H1 (cell line): ENCODE measurements around the gene CAMKK2.

Source experiments
- CTCF ChIP-seq, 3 experiments: IDR thresholded peaks; 1 replicate in 2 of 3; 2 replicates in 1 of 3; pipeline versions ENCODE4 v1.5.1 to v1.6.1; 2011; ENCODE audit warnings: low read length in 3 of 3, mild to moderate bottlenecking in 3 of 3, inconsistent platforms in 2 of 3, low read depth in 1 of 3, moderate library complexity in 1 of 3; ENCODE audit not compliant: insufficient read depth in 1 of 3; ENCODE audit errors: control extremely low read depth in 1 of 3
- EGR1 ChIP-seq: IDR thresholded peaks from 2 replicates; pipeline ENCODE4 v1.6.1; 2011; ENCODE audit warnings: low read depth, low read length, borderline replicate concordance
- EP300 ChIP-seq, 2 experiments: IDR thresholded peaks; 1 replicate in 1 of 2; 2 replicates in 1 of 2; pipeline ENCODE4 v1.6.1; 2011 to 2012; ENCODE audit warnings: low read depth in 2 of 2, low read length in 2 of 2, mild to moderate bottlenecking in 2 of 2, borderline replicate concordance in 1 of 2, inconsistent platforms in 1 of 2, moderate library complexity in 1 of 2
- JUND ChIP-seq: IDR thresholded peaks from 2 replicates; pipeline ENCODE4 v1.6.1; 2011; ENCODE audit warnings: mild to moderate bottlenecking, improper control_type of control experiment, low read length
- POLR2AphosphoS5 ChIP-seq: IDR thresholded peaks from 2 replicates; pipeline ENCODE4 v1.6.1; 2011; ENCODE audit warnings: low read depth, low read length
- RAD21 ChIP-seq, 2 experiments: IDR thresholded peaks in 1 of 2; conservative IDR thresholded peaks in 1 of 2; 2 replicates each; pipeline ENCODE4 v1.6.1; 2011; ENCODE audit warnings: low read depth in 2 of 2, low read length in 2 of 2, improper control_type of control experiment in 1 of 2, inconsistent platforms in 1 of 2, mild to moderate bottlenecking in 1 of 2, moderate library complexity in 1 of 2
- SP1 ChIP-seq: IDR thresholded peaks from 2 replicates; pipeline ENCODE4 v1.6.1; 2011; ENCODE audit warnings: low read depth, low read length
- TAF1 ChIP-seq: IDR thresholded peaks from 2 replicates; pipeline ENCODE4 v1.6.1; 2011; ENCODE audit warnings: mild to moderate bottlenecking, low read depth, low read length
- TAF7 ChIP-seq: optimal IDR thresholded peaks from 2 replicates; pipeline ENCODE3; 2011; ENCODE audit warnings: low read depth, mild to moderate bottlenecking, inconsistent platforms, low read length, moderate library complexity, borderline replicate concordance
- TF ChIP-seq, protein P1 (sequence below): fragments of 300-600 bp; sonication (generic); IDR thresholded peaks from 2 replicates; pipeline ENCODE4 v1.7.1; 2012; ENCODE audit warnings: low read length, moderate library complexity, mild to moderate bottlenecking, inconsistent platforms; ENCODE audit not compliant: insufficient replicate concordance

GRCh38 chr12:121318121-121318520 lies 21.6 kb upstream of the CAMKK2 start:
- TF ChIP-seq JUND (no peak), CTCF (IDR thresholded peaks at IDR 0.05; ENCODE audit: control extremely low read depth in 1 of 3, insufficient read depth in 1 of 3, low read depth in 1 of 3, low read length in 3 of 3) (no peak), SP1 (no peak), TAF1 (no peak), EGR1 (no peak), TAF7 (no peak), EP300 (IDR thresholded peaks at IDR 0.05; ENCODE audit: borderline replicate concordance in 1 of 2, low read depth in 2 of 2, low read length in 2 of 2) (no peak), RAD21 (IDR thresholded peaks at IDR 0.05 in 1 of 2, conservative IDR thresholded peaks at IDR 0.05 in 1 of 2; ENCODE audit: low read depth in 2 of 2, low read length in 2 of 2) (no peak), POLR2AphosphoS5 (no peak)
- TF ChIP-seq, protein P1, sequence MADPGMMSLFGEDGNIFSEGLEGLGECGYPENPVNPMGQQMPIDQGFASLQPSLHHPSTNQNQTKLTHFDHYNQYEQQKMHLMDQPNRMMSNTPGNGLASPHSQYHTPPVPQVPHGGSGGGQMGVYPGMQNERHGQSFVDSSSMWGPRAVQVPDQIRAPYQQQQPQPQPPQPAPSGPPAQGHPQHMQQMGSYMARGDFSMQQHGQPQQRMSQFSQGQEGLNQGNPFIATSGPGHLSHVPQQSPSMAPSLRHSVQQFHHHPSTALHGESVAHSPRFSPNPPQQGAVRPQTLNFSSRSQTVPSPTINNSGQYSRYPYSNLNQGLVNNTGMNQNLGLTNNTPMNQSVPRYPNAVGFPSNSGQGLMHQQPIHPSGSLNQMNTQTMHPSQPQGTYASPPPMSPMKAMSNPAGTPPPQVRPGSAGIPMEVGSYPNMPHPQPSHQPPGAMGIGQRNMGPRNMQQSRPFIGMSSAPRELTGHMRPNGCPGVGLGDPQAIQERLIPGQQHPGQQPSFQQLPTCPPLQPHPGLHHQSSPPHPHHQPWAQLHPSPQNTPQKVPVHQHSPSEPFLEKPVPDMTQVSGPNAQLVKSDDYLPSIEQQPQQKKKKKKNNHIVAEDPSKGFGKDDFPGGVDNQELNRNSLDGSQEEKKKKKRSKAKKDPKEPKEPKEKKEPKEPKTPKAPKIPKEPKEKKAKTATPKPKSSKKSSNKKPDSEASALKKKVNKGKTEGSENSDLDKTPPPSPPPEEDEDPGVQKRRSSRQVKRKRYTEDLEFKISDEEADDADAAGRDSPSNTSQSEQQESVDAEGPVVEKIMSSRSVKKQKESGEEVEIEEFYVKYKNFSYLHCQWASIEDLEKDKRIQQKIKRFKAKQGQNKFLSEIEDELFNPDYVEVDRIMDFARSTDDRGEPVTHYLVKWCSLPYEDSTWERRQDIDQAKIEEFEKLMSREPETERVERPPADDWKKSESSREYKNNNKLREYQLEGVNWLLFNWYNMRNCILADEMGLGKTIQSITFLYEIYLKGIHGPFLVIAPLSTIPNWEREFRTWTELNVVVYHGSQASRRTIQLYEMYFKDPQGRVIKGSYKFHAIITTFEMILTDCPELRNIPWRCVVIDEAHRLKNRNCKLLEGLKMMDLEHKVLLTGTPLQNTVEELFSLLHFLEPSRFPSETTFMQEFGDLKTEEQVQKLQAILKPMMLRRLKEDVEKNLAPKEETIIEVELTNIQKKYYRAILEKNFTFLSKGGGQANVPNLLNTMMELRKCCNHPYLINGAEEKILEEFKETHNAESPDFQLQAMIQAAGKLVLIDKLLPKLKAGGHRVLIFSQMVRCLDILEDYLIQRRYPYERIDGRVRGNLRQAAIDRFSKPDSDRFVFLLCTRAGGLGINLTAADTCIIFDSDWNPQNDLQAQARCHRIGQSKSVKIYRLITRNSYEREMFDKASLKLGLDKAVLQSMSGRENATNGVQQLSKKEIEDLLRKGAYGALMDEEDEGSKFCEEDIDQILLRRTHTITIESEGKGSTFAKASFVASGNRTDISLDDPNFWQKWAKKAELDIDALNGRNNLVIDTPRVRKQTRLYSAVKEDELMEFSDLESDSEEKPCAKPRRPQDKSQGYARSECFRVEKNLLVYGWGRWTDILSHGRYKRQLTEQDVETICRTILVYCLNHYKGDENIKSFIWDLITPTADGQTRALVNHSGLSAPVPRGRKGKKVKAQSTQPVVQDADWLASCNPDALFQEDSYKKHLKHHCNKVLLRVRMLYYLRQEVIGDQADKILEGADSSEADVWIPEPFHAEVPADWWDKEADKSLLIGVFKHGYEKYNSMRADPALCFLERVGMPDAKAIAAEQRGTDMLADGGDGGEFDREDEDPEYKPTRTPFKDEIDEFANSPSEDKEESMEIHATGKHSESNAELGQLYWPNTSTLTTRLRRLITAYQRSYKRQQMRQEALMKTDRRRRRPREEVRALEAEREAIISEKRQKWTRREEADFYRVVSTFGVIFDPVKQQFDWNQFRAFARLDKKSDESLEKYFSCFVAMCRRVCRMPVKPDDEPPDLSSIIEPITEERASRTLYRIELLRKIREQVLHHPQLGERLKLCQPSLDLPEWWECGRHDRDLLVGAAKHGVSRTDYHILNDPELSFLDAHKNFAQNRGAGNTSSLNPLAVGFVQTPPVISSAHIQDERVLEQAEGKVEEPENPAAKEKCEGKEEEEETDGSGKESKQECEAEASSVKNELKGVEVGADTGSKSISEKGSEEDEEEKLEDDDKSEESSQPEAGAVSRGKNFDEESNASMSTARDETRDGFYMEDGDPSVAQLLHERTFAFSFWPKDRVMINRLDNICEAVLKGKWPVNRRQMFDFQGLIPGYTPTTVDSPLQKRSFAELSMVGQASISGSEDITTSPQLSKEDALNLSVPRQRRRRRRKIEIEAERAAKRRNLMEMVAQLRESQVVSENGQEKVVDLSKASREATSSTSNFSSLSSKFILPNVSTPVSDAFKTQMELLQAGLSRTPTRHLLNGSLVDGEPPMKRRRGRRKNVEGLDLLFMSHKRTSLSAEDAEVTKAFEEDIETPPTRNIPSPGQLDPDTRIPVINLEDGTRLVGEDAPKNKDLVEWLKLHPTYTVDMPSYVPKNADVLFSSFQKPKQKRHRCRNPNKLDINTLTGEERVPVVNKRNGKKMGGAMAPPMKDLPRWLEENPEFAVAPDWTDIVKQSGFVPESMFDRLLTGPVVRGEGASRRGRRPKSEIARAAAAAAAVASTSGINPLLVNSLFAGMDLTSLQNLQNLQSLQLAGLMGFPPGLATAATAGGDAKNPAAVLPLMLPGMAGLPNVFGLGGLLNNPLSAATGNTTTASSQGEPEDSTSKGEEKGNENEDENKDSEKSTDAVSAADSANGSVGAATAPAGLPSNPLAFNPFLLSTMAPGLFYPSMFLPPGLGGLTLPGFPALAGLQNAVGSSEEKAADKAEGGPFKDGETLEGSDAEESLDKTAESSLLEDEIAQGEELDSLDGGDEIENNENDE: no peak
